ENCODE data around the gene CUBN. TPM values are rescaled to one million over a fixed set of nuclear protein-coding genes. Genes with fewer than 3 reads are reported as not detected.

Gene CUBN
- total RNA-seq, 3 donors from 2014 or later (not counting 1 experiment from before 2014, with no cell fraction given), result 4.7 to 5.6 (median 5.1) TPM

- no peak overlapping the region for H3K27ac ChIP-seq (ENCODE audit: low read length)
- Mint-ChIP-seq H3K27ac (no peak overlapping the region), H3K9me3 (no peaks in the 10 kb centered on the region), H3K4me3 (no peak overlapping the region), H3K4me1 (peaks cover 48 to 62% of the 10 kb centered on the region in 2 donors), H3K27me3 (ENCODE audit: low read depth in 2 of 2) (no peaks in the 10 kb centered on the region), H3K36me3 (no peaks in the 10 kb centered on the region)
- H3K4me3 ChIP-seq (ENCODE audit: low read length), result no peak overlapping the region
- peaks cover 33% of the 10 kb centered on the region for H3K4me1 ChIP-seq (ENCODE audit: control insufficient read depth, insufficient read depth, low read length)
- WGBS (ENCODE audit: insufficient coverage), result 91% methylated on average over 13 of the region's 13 CpGs
- no peaks in the 10 kb centered on the region for H3K36me3 ChIP-seq (ENCODE audit: control insufficient read depth, insufficient read depth, low read length)
- H3K9me3 ChIP-seq (ENCODE audit: control insufficient read depth, insufficient read depth, low read length), result no peaks in the 10 kb centered on the region
- intact Hi-C loops (cut with micrococcal nuclease), result loop anchor here (5.0 kb wide), 1 partner anchor 35 kb away; no protein-coding TSS in a partner anchor
- ATAC-seq (no peak), DNase-seq (no peak)
- no peaks in the 10 kb centered on the region for H3K27me3 ChIP-seq (ENCODE audit: control insufficient read depth, insufficient read depth, low read length)
- no peak for TF ChIP-seq CTCF (IDR thresholded peaks at IDR 0.05)
Measured at GRCh38 chr10:17031637-17032635, 97.7 kb downstream of the CUBN start.

- Histone ChIP-seq H3K27ac (ENCODE audit: low read length) (peak overlapping the region; percentile 87), H3K27me3 (ENCODE audit: control insufficient read depth, insufficient read depth, low read length) (no peaks in the 10 kb centered on the region), H3K36me3 (ENCODE audit: control insufficient read depth, insufficient read depth, low read length) (no peaks in the 10 kb centered on the region), H3K9me3 (ENCODE audit: control insufficient read depth, insufficient read depth, low read length) (no peaks in the 10 kb centered on the region), H3K4me3 (ENCODE audit: low read length) (peak overlapping the region; percentile 22), H3K4me1 (ENCODE audit: control insufficient read depth, insufficient read depth, low read length) (peaks cover 51% of the 10 kb centered on the region)
- 28% methylated on average over 8 of the region's 9 CpGs for WGBS (ENCODE audit: insufficient coverage)
- no peak for TF ChIP-seq CTCF (IDR thresholded peaks at IDR 0.05)
- H3K27ac Mint-ChIP-seq, result peak overlapping the region; percentile 97
- H3K4me3 Mint-ChIP-seq, result peak overlapping the region; percentile 83
- no peaks in the 10 kb centered on the region for H3K27me3 Mint-ChIP-seq (ENCODE audit: low read depth in 2 of 2)
- H3K9me3 Mint-ChIP-seq, result no peaks in the 10 kb centered on the region
- ATAC-seq (peak; percentile 43 to 69 (median 61)), DNase-seq (peak; percentile 60 to 89)
- intact Hi-C loops (cut with micrococcal nuclease), result loop anchor here (5.0 to 10.0 kb wide), 5 partner anchors 32 to 1625 kb away; partner anchors contain the start of genes ARL5B, NSUN6 and ST8SIA6
- peaks cover 68 to 74% of the 10 kb centered on the region in 2 donors for H3K4me1 Mint-ChIP-seq
- H3K36me3 Mint-ChIP-seq, result no peaks in the 10 kb centered on the region
Measured at GRCh38 chr10:17029581-17030271, 99.9 kb downstream of the CUBN start.

- no peaks in the 10 kb centered on the region for H3K9me3 Mint-ChIP-seq
Measured at GRCh38 chr10:17029239-17029580, 100.4 kb downstream of the CUBN start.

More at GRCh38 chr10:17029239-17029580, 100.4 kb downstream of the CUBN start:
- H3K4me3 ChIP-seq (ENCODE audit: low read length), result no peak overlapping the region
- H3K9me3 ChIP-seq (ENCODE audit: control insufficient read depth, insufficient read depth, low read length), result no peaks in the 10 kb centered on the region
- H3K27me3 Mint-ChIP-seq (ENCODE audit: low read depth in 2 of 2), result no peaks in the 10 kb centered on the region
- DNase-seq (no peak), ATAC-seq (no peak)
- H3K4me3 Mint-ChIP-seq, result peak overlapping the region; percentile 83
- no peaks in the 10 kb centered on the region for H3K36me3 Mint-ChIP-seq
- WGBS (ENCODE audit: insufficient coverage), result 76% methylated on average over 3 of the region's 4 CpGs
- H3K4me1 Mint-ChIP-seq, result peaks cover 68 to 74% of the 10 kb centered on the region in 2 donors
- TF ChIP-seq CTCF (IDR thresholded peaks at IDR 0.05), result no peak
- peaks cover 56% of the 10 kb centered on the region for H3K4me1 ChIP-seq (ENCODE audit: control insufficient read depth, insufficient read depth, low read length)
- intact Hi-C loops (cut with micrococcal nuclease), result loop anchor here (5.0 to 10.0 kb wide), 4 partner anchors 398 to 1626 kb away; partner anchors contain the start of genes ARL5B, NSUN6 and ST8SIA6
- H3K27ac ChIP-seq (ENCODE audit: low read length), result peak overlapping the region; percentile 87
- H3K36me3 ChIP-seq (ENCODE audit: control insufficient read depth, insufficient read depth, low read length), result no peaks in the 10 kb centered on the region
- no peaks in the 10 kb centered on the region for H3K27me3 ChIP-seq (ENCODE audit: control insufficient read depth, insufficient read depth, low read length)
- peak overlapping the region; percentile 97 for H3K27ac Mint-ChIP-seq

Data from natural killer cell (primary cell).